Measurements from ENCODE around the gene CITED4. TPM values are rescaled to one million over a fixed set of nuclear protein-coding genes. Genes with fewer than 3 reads are reported as not detected.

The CITED4 gene
- total and polyA plus RNA-seq, 3 experiments from 2014 or later: 1.3 to 16.4 (median 1.7) TPM

GRCh38 chr1:40834968-40835545 is 27.1 kb downstream of the CITED4 start:
- H3K27me3 ChIP-seq (ENCODE audit: insufficient read depth, low read length, poor library complexity, severe bottlenecking): no peaks in the 10 kb centered on the region
- no peak for DNase-seq
- POLR2A ChIA-PET: no interaction called here
- CTCF ChIA-PET: interaction anchor here (1.0 kb wide), 1 partner anchor 22 kb away, joined by 3 read pairs; no protein-coding TSS in a partner anchor
- Mint-ChIP-seq H3K4me3 (no peak overlapping the region), H3K9me3 (no peaks in the 10 kb centered on the region), H3K4me1 (peaks cover 0 to 3% (median under 1%) of the 10 kb centered on the region in 3 donors), H3K36me3 (no peaks in the 10 kb centered on the region), H3K27ac (no peak overlapping the region), H3K27me3 (peaks cover 0 to 6% of the 10 kb centered on the region in 2 donors)
- H3K9me3 ChIP-seq (ENCODE audit: low read length): no peaks in the 10 kb centered on the region
- H3K4me3 ChIP-seq (ENCODE audit: low read length): no peak overlapping the region
- H3K36me3 ChIP-seq (ENCODE audit: insufficient read depth, low read length): no peaks in the 10 kb centered on the region
- H3K4me1 ChIP-seq (ENCODE audit: insufficient read depth, low read length): peaks cover 9% of the 10 kb centered on the region
- no peak overlapping the region for H3K27ac ChIP-seq (ENCODE audit: low read depth, low read length)

- CTCF ChIA-PET: interaction anchor here (1.3 kb wide), 1 partner anchor 60 kb away, joined by 4 read pairs; no protein-coding TSS in a partner anchor
- Mint-ChIP-seq H3K4me3 (peak overlapping the region in 1 of 7 donors; percentile 36), H3K27ac (peak overlapping the region in 1 of 8 donors; percentile 82), H3K27me3 (peaks cover 0 to 2% of the 10 kb centered on the region in 2 donors), H3K36me3 (no peaks in the 10 kb centered on the region), H3K9me3 (no peaks in the 10 kb centered on the region), H3K4me1 (no peaks in the 10 kb centered on the region)
- Histone ChIP-seq H3K4me3 (ENCODE audit: low read length) (no peak overlapping the region), H3K27ac (ENCODE audit: low read depth, low read length) (no peak overlapping the region), H3K4me1 (ENCODE audit: insufficient read depth, low read length) (no peaks in the 10 kb centered on the region), H3K9me3 (ENCODE audit: low read length) (no peaks in the 10 kb centered on the region), H3K27me3 (ENCODE audit: insufficient read depth, low read length, poor library complexity, severe bottlenecking) (no peaks in the 10 kb centered on the region), H3K36me3 (ENCODE audit: insufficient read depth, low read length) (no peaks in the 10 kb centered on the region)
- POLR2A ChIA-PET: no interaction called here
- DNase-seq: no peak
These were observed 28.2 kb downstream of the CITED4 start for GRCh38 chr1:40833979-40834378.

- DNase-seq: no peak
- H3K27ac Mint-ChIP-seq: peak overlapping the region in 1 of 8 donors; percentile 21
- H3K27me3 Mint-ChIP-seq: no peaks in the 10 kb centered on the region
- POLR2A ChIA-PET: no interaction called here
- H3K4me1 Mint-ChIP-seq: peaks cover 3 to 9% (median 4%) of the 10 kb centered on the region in 3 donors
- no peaks in the 10 kb centered on the region for H3K36me3 Mint-ChIP-seq
- Histone ChIP-seq H3K9me3 (ENCODE audit: low read length) (no peaks in the 10 kb centered on the region), H3K36me3 (ENCODE audit: insufficient read depth, low read length) (no peaks in the 10 kb centered on the region), H3K4me3 (ENCODE audit: low read length) (no peak overlapping the region), H3K27me3 (ENCODE audit: insufficient read depth, low read length, poor library complexity, severe bottlenecking) (no peaks in the 10 kb centered on the region), H3K27ac (ENCODE audit: low read depth, low read length) (no peak overlapping the region), H3K4me1 (ENCODE audit: insufficient read depth, low read length) (peaks cover 1% of the 10 kb centered on the region)
- H3K9me3 Mint-ChIP-seq: no peaks in the 10 kb centered on the region
- CTCF ChIA-PET: interaction anchor here (2.0 kb wide), 1 partner anchor 19 kb away, joined by 8 read pairs; no protein-coding TSS in a partner anchor
- H3K4me3 Mint-ChIP-seq: no peak overlapping the region
These were observed 31.0 kb downstream of the CITED4 start for GRCh38 chr1:40831001-40831732.

GRCh38 chr1:40830419-40830943 is 31.7 kb downstream of the CITED4 start:
- peaks cover 8% of the 10 kb centered on the region for H3K4me1 ChIP-seq (ENCODE audit: insufficient read depth, low read length)
- Mint-ChIP-seq H3K36me3 (no peaks in the 10 kb centered on the region), H3K27ac (no peak overlapping the region), H3K4me1 (peaks cover 6 to 16% (median 7%) of the 10 kb centered on the region in 3 donors), H3K4me3 (no peak overlapping the region), H3K9me3 (no peaks in the 10 kb centered on the region), H3K27me3 (no peaks in the 10 kb centered on the region)
- ChIA-PET POLR2A (no interaction called here), CTCF (no interaction called here)
- H3K27ac ChIP-seq (ENCODE audit: low read depth, low read length): no peak overlapping the region
- H3K4me3 ChIP-seq (ENCODE audit: low read length): no peak overlapping the region
- DNase-seq: no peak
- H3K36me3 ChIP-seq (ENCODE audit: insufficient read depth, low read length): no peaks in the 10 kb centered on the region
- no peaks in the 10 kb centered on the region for H3K27me3 ChIP-seq (ENCODE audit: insufficient read depth, low read length, poor library complexity, severe bottlenecking)
- no peaks in the 10 kb centered on the region for H3K9me3 ChIP-seq (ENCODE audit: low read length)

GRCh38 chr1:40829631-40830245 is 32.4 kb downstream of the CITED4 start:
- Histone ChIP-seq H3K4me1 (ENCODE audit: insufficient read depth, low read length) (peaks cover 11% of the 10 kb centered on the region), H3K36me3 (ENCODE audit: insufficient read depth, low read length) (no peaks in the 10 kb centered on the region), H3K4me3 (ENCODE audit: low read length) (no peak overlapping the region), H3K27me3 (ENCODE audit: insufficient read depth, low read length, poor library complexity, severe bottlenecking) (no peaks in the 10 kb centered on the region), H3K27ac (ENCODE audit: low read depth, low read length) (no peak overlapping the region), H3K9me3 (ENCODE audit: low read length) (no peaks in the 10 kb centered on the region)
- Mint-ChIP-seq H3K27ac (peak overlapping the region in 2 of 8 donors; percentile 33 to 49), H3K36me3 (no peaks in the 10 kb centered on the region), H3K27me3 (no peaks in the 10 kb centered on the region), H3K4me1 (peaks cover 12 to 24% (median 13%) of the 10 kb centered on the region in 3 donors), H3K9me3 (no peaks in the 10 kb centered on the region), H3K4me3 (no peak overlapping the region)
- ChIA-PET CTCF (no interaction called here), POLR2A (no interaction called here)
- DNase-seq: no peak

- no peaks in the 10 kb centered on the region for H3K27me3 Mint-ChIP-seq
- H3K27ac Mint-ChIP-seq: peak overlapping the region in 2 of 8 donors; percentile 61 to 68
- no peaks in the 10 kb centered on the region for H3K36me3 Mint-ChIP-seq
- no peaks in the 10 kb centered on the region for H3K9me3 Mint-ChIP-seq
- Histone ChIP-seq H3K36me3 (ENCODE audit: insufficient read depth, low read length) (no peaks in the 10 kb centered on the region), H3K27ac (ENCODE audit: low read depth, low read length) (no peak overlapping the region), H3K27me3 (ENCODE audit: insufficient read depth, low read length, poor library complexity, severe bottlenecking) (no peaks in the 10 kb centered on the region), H3K4me1 (ENCODE audit: insufficient read depth, low read length) (peaks cover 11% of the 10 kb centered on the region), H3K4me3 (ENCODE audit: low read length) (no peak overlapping the region), H3K9me3 (ENCODE audit: low read length) (no peaks in the 10 kb centered on the region)
- ChIA-PET POLR2A (no interaction called here), CTCF (no interaction called here)
- H3K4me1 Mint-ChIP-seq: peaks cover 12 to 28% (median 13%) of the 10 kb centered on the region in 3 donors
- no peak overlapping the region for H3K4me3 Mint-ChIP-seq
- no peak for DNase-seq
These were observed 36.2 kb downstream of the CITED4 start for GRCh38 chr1:40825996-40826395.

GRCh38 chr1:40825435-40825788 is 36.8 kb downstream of the CITED4 start:
- Histone ChIP-seq H3K27ac (ENCODE audit: low read depth, low read length) (no peak overlapping the region), H3K36me3 (ENCODE audit: insufficient read depth, low read length) (no peaks in the 10 kb centered on the region), H3K27me3 (ENCODE audit: insufficient read depth, low read length, poor library complexity, severe bottlenecking) (no peaks in the 10 kb centered on the region), H3K9me3 (ENCODE audit: low read length) (no peaks in the 10 kb centered on the region), H3K4me3 (ENCODE audit: low read length) (no peak overlapping the region), H3K4me1 (ENCODE audit: insufficient read depth, low read length) (peaks cover 11% of the 10 kb centered on the region)
- peak in 1 of 5 donors; percentile 27 for DNase-seq
- ChIA-PET CTCF (no interaction called here), POLR2A (no interaction called here)
- Mint-ChIP-seq H3K4me3 (no peak overlapping the region), H3K9me3 (no peaks in the 10 kb centered on the region), H3K27ac (peak overlapping the region in 2 of 8 donors; percentile 51 to 93), H3K36me3 (no peaks in the 10 kb centered on the region), H3K4me1 (peaks cover 12 to 28% (median 13%) of the 10 kb centered on the region in 3 donors), H3K27me3 (no peaks in the 10 kb centered on the region)

All from CD8-positive, alpha-beta memory T cell (primary cell).